H9 (cell line): ENCODE measurements around the gene SNAI3. TPM values are rescaled to one million over a fixed set of nuclear protein-coding genes. Genes with fewer than 3 reads are reported as not detected.

Experiments used
- DNase-seq: peaks from one replicate; pipeline ENCODE4 v3.0.0-alpha.2; 2017
- H2AFZ ChIP-seq: one replicate; pipeline ENCODE4 v1.6.1; 2013; ENCODE audit warnings: mild to moderate bottlenecking, low read length, control low read depth, moderate library complexity
- H2AK5ac ChIP-seq: 2 replicates; pipeline ENCODE4 v1.6.1; 2013; ENCODE audit warnings: low read length, control low read depth, mixed read lengths; ENCODE audit not compliant: insufficient read length
- H2BK120ac ChIP-seq: one replicate; pipeline ENCODE4 v1.6.1; 2013; ENCODE audit warnings: low read depth, mild to moderate bottlenecking, low read length, control low read depth, inconsistent platforms; ENCODE audit not compliant: poor library complexity, severe bottlenecking
- H2BK12ac ChIP-seq: 2 replicates; pipeline ENCODE4 v1.6.1; 2013; ENCODE audit warnings: low read length, control low read depth, mixed read lengths, low read depth; ENCODE audit not compliant: insufficient read length
- H2BK15ac ChIP-seq: 2 replicates; pipeline ENCODE4 v1.6.1; 2013; ENCODE audit warnings: low read depth, low read length, control low read depth
- H2BK20ac ChIP-seq: one replicate; pipeline ENCODE4 v1.6.1; 2013; ENCODE audit warnings: low read depth, mild to moderate bottlenecking, low read length, control low read depth, inconsistent platforms; ENCODE audit not compliant: poor library complexity, severe bottlenecking
- H2BK5ac ChIP-seq: 2 replicates; pipeline ENCODE4 v1.6.1; 2013; ENCODE audit warnings: low read length, control low read depth, mixed read lengths; ENCODE audit not compliant: insufficient read length
- H3K14ac ChIP-seq: 2 replicates; pipeline ENCODE4 v1.6.1; 2013; ENCODE audit warnings: low read length, control low read depth; ENCODE audit not compliant: insufficient read depth
- H3K18ac ChIP-seq: 2 replicates; pipeline ENCODE4 v1.6.1; 2013; ENCODE audit warnings: low read depth, mild to moderate bottlenecking, mixed read lengths, low read length, control low read depth; ENCODE audit not compliant: insufficient read length
- H3K23ac ChIP-seq: 2 replicates; pipeline ENCODE4 v1.6.1; 2013; ENCODE audit warnings: low read length, control low read depth, mixed read lengths, low read depth; ENCODE audit not compliant: insufficient read length
- H3K23me2 ChIP-seq: 2 replicates; pipeline ENCODE4 v1.6.1; 2013; ENCODE audit warnings: low read depth, mild to moderate bottlenecking, mixed read lengths, low read length, control low read depth; ENCODE audit not compliant: insufficient read length, poor library complexity, severe bottlenecking
- H3K27ac ChIP-seq: 2 replicates; pipeline ENCODE4 v1.5.1; 2013; ENCODE audit warnings: low read length, control low read depth, mixed read lengths, low read depth; ENCODE audit not compliant: insufficient read length
- H3K27me3 ChIP-seq: 2 replicates; pipeline ENCODE4 v1.6.1; 2013; ENCODE audit warnings: low read length, control low read depth, inconsistent platforms; ENCODE audit not compliant: insufficient read depth
- H3K4ac ChIP-seq: 2 replicates; pipeline ENCODE4 v1.6.1; 2013; ENCODE audit warnings: low read depth, mild to moderate bottlenecking, control low read depth, inconsistent platforms, low read length, moderate library complexity
- H3K4me1 ChIP-seq: 2 replicates; pipeline ENCODE4 v1.6.1; 2013; ENCODE audit warnings: low read length, control low read depth, inconsistent platforms; ENCODE audit not compliant: insufficient read depth
- H3K4me2 ChIP-seq: 2 replicates; pipeline ENCODE4 v1.6.1; 2013; ENCODE audit warnings: low read length, control low read depth, mixed read lengths; ENCODE audit not compliant: insufficient read length, insufficient read depth
- H3K56ac ChIP-seq: 2 replicates; pipeline ENCODE4 v1.6.1; 2013; ENCODE audit warnings: low read depth, mild to moderate bottlenecking, mixed read lengths, low read length, control low read depth; ENCODE audit not compliant: insufficient read length
- H3K79me1 ChIP-seq: 2 replicates; pipeline ENCODE4 v1.6.1; 2013; ENCODE audit warnings: low read depth, mild to moderate bottlenecking, moderate library complexity, low read length, control low read depth, inconsistent platforms; ENCODE audit not compliant: insufficient read depth, poor library complexity, severe bottlenecking
- H3K79me2 ChIP-seq: 2 replicates; pipeline ENCODE4 v1.6.1; 2013; ENCODE audit warnings: low read length, control low read depth, inconsistent platforms; ENCODE audit not compliant: insufficient read depth
- H3K9ac ChIP-seq: 2 replicates; pipeline ENCODE4 v1.6.1; 2013; ENCODE audit warnings: low read length, control low read depth, mixed read lengths; ENCODE audit not compliant: insufficient read length; ENCODE audit errors: extremely low read depth
- H3K9me3 ChIP-seq: one replicate; pipeline ENCODE4 v1.6.1; 2013; ENCODE audit warnings: low read depth, low read length, inconsistent platforms; ENCODE audit not compliant: control insufficient read depth
- H3T11ph ChIP-seq: one replicate; pipeline ENCODE4 v1.6.1; 2013; ENCODE audit warnings: mild to moderate bottlenecking, low read length, control low read depth, inconsistent platforms
- H4K20me1 ChIP-seq: one replicate; pipeline ENCODE4 v1.6.1; 2013; ENCODE audit not compliant: control insufficient read depth, insufficient read length, insufficient read depth
- H4K5ac ChIP-seq: 2 replicates; pipeline ENCODE4 v1.6.1; 2013; ENCODE audit warnings: low read depth, mild to moderate bottlenecking, mixed read lengths, low read length, control low read depth; ENCODE audit not compliant: insufficient read length
- H4K8ac ChIP-seq: replicated peaks from 2 replicates; pipeline ENCODE4 v1.6.1; 2013; ENCODE audit warnings: low read length, control low read depth, mixed read lengths, low read depth; ENCODE audit not compliant: insufficient read length
- H4K91ac ChIP-seq: 2 replicates; pipeline ENCODE4 v1.6.1; 2013; ENCODE audit warnings: low read depth, mild to moderate bottlenecking, moderate library complexity, mixed read lengths, low read length, control low read depth; ENCODE audit not compliant: insufficient read length
- H3K27ac Mint-ChIP-seq, 3 experiments: 2 replicates in 2 of 3; 3 replicates in 1 of 3; pipeline ENCODE4 v1.8.0; 2020 to 2021; ENCODE audit warnings: mixed read lengths in 3 of 3, mild to moderate bottlenecking in 1 of 3, moderate library complexity in 1 of 3
- H3K27me3 Mint-ChIP-seq: 2 replicates; pipeline ENCODE4 v1.8.0; 2021; ENCODE audit warnings: low read depth, mild to moderate bottlenecking, moderate library complexity, mixed read lengths
- H3K36me3 Mint-ChIP-seq, 3 experiments: 2 replicates in 2 of 3; 3 replicates in 1 of 3; pipeline ENCODE4 v1.8.0; 2020 to 2021; ENCODE audit warnings: low read depth in 3 of 3, mixed read lengths in 3 of 3; ENCODE audit not compliant: insufficient read depth in 1 of 3
- H3K4me1 Mint-ChIP-seq, 2 experiments: 2 replicates each; pipeline ENCODE4 v1.8.0; 2020; ENCODE audit warnings: mixed read lengths in 2 of 2
- H3K4me3 Mint-ChIP-seq, 2 experiments: 2 replicates in 1 of 2; 3 replicates in 1 of 2; pipeline ENCODE4 v1.8.0; 2020 to 2021; ENCODE audit warnings: mild to moderate bottlenecking in 2 of 2, mixed read lengths in 2 of 2, moderate library complexity in 1 of 2
- H3K9me3 Mint-ChIP-seq, 2 experiments: 2 replicates in 1 of 2; 3 replicates in 1 of 2; pipeline ENCODE4 v1.8.0; 2020; ENCODE audit warnings: mild to moderate bottlenecking in 2 of 2, mixed read lengths in 2 of 2, moderate library complexity in 1 of 2
- CTCF ChIP-seq: fragments of 200-600 bp; sonication (generic); conservative IDR thresholded peaks from 3 replicates; pipeline ENCODE4 v1.8.0; 2021; ENCODE audit warnings: antibody characterized with exemption, mild to moderate bottlenecking
- WGBS: extraction: QIAGEN DNeasy Blood & Tissue Kit; methylation state at CpG from one replicate; pipeline ENCODE4 v1.1.7; 2013; ENCODE audit warnings: missing lambda C conversion rate, low lambda C conversion rate, mixed read lengths; ENCODE audit not compliant: insufficient read length; ENCODE audit errors: extremely low coverage; 5-methylcytosine and 5-hydroxymethylcytosine counted together
- total RNA-seq: library from RNA; stranded (reverse); gene quantifications from 2 replicates; pipeline ENCODE4 v1.2.1, GENCODE V29; 2021

The SNAI3 gene
- total RNA-seq, 1 experiment from 2014 or later, result 3.2 TPM

- no peak overlapping the region for H2BK5ac ChIP-seq
- no peak overlapping the region for H4K91ac ChIP-seq
- no peak for TF ChIP-seq CTCF
- H3K23me2 ChIP-seq, result no peaks in the 10 kb centered on the region
- no peak overlapping the region for H2AK5ac ChIP-seq
- no peak overlapping the region for H3K27ac ChIP-seq
- no peak for DNase-seq
- no peak overlapping the region for H3K14ac ChIP-seq
- H3K23ac ChIP-seq, result no peak overlapping the region
- H3K18ac ChIP-seq, result no peak overlapping the region
- no peak overlapping the region for H2BK20ac ChIP-seq
- H2BK12ac ChIP-seq, result no peak overlapping the region
- H3K79me2 ChIP-seq, result no peaks in the 10 kb centered on the region
- H3K9ac ChIP-seq, result no peak overlapping the region
- Mint-ChIP-seq H3K4me3 (no peak overlapping the region), H3K9me3 (no peaks in the 10 kb centered on the region), H3K27me3 (no peaks in the 10 kb centered on the region; the same call in 1 of the 2 replicates), H3K4me1 (no peaks in the 10 kb centered on the region), H3K36me3 (peaks cover 5 to 17% (median 13%) of the 10 kb centered on the region in 3 experiments; a peak in 6 of 7 replicates), H3K27ac (peak overlapping the region in 2 of 3 experiments; percentile 34 to 81; a peak in 3 of 7 replicates)
- H3K79me1 ChIP-seq, result no peaks in the 10 kb centered on the region
- H2BK120ac ChIP-seq, result no peak overlapping the region
- no peaks in the 10 kb centered on the region for H3K9me3 ChIP-seq
- H2BK15ac ChIP-seq, result no peak overlapping the region
- no peak overlapping the region for H3K4ac ChIP-seq
- no peaks in the 10 kb centered on the region for H3K27me3 ChIP-seq
- H3T11ph ChIP-seq, result no peak overlapping the region
- H3K4me1 ChIP-seq, result no peaks in the 10 kb centered on the region
- no peak overlapping the region for H3K4me2 ChIP-seq
- no CpG with 5 or more reads among the region's 34 CpGs for WGBS
- no peak overlapping the region for H3K56ac ChIP-seq
- no peak overlapping the region for H4K8ac ChIP-seq
- no peak overlapping the region for H2AFZ ChIP-seq
- H4K20me1 ChIP-seq, result no peaks in the 10 kb centered on the region
- H4K5ac ChIP-seq, result no peak overlapping the region
Observed at GRCh38 chr16:88730632-88731607, 44.6 kb upstream of the SNAI3 start.
